WTC11 (cell line): ENCODE results near the gene G3BP2. TPM values are rescaled to one million over a fixed set of nuclear protein-coding genes. Genes with fewer than 3 reads are reported as not detected.

Source experiments
- ARID4B ChIP-seq: sonication (generic); formaldehyde crosslinking; IDR thresholded peaks from 2 replicates; pipeline ENCODE4 v1.8.0; 2023; ENCODE audit warnings: missing genetic modification reagents, mild to moderate bottlenecking, borderline replicate concordance
- ATF2 ChIP-seq: sonication (generic); formaldehyde crosslinking; IDR thresholded peaks from 2 replicates; pipeline ENCODE4 v1.8.1; 2022; ENCODE audit warnings: low read depth, missing genetic modification reagents, borderline replicate concordance
- CREM ChIP-seq: sonication (generic); formaldehyde crosslinking; IDR thresholded peaks from 2 replicates; pipeline ENCODE4 v1.8.1; 2022; ENCODE audit warnings: mild to moderate bottlenecking, missing genetic modification reagents, moderate library complexity
- E2F1 ChIP-seq: sonication (generic); formaldehyde crosslinking; IDR thresholded peaks from 2 replicates; pipeline ENCODE4 v1.8.0; 2022; ENCODE audit warnings: mild to moderate bottlenecking, missing genetic modification reagents
- ETV6 ChIP-seq: sonication (generic); formaldehyde crosslinking; IDR thresholded peaks from 2 replicates; pipeline ENCODE4 v1.8.1; 2022; ENCODE audit warnings: mild to moderate bottlenecking, missing genetic modification reagents
- GABPB1 ChIP-seq: sonication (generic); formaldehyde crosslinking; IDR thresholded peaks from 2 replicates; pipeline ENCODE4 v1.8.1; 2023; ENCODE audit warnings: mild to moderate bottlenecking, missing genetic modification reagents
- HMGA2 ChIP-seq: fragments of 250-450 bp; sonication (Bioruptor Pico); IDR thresholded peaks from 2 replicates; pipeline ENCODE4 v1.4.0; 2021; ENCODE audit warnings: mild to moderate bottlenecking, moderate library complexity
- MYBL2 ChIP-seq: sonication (generic); formaldehyde crosslinking; IDR thresholded peaks from 2 replicates; pipeline ENCODE4 v1.8.1; 2023; ENCODE audit warnings: mild to moderate bottlenecking, moderate library complexity, missing genetic modification reagents
- NFYB ChIP-seq: sonication (generic); formaldehyde crosslinking; conservative IDR thresholded peaks from 2 replicates; pipeline ENCODE4 v1.8.0; 2022; ENCODE audit warnings: low read depth, missing genetic modification reagents
- OVOL2 ChIP-seq: fragments of 250-450 bp; sonication (Bioruptor Pico); IDR thresholded peaks from 2 replicates; pipeline ENCODE4 v1.9.0; 2021; ENCODE audit warnings: mild to moderate bottlenecking, borderline replicate concordance
- SP1 ChIP-seq: sonication (generic); formaldehyde crosslinking; conservative IDR thresholded peaks from 2 replicates; pipeline ENCODE4 v1.8.1; 2022; ENCODE audit warnings: missing genetic modification reagents
- STAT6 ChIP-seq: sonication (generic); formaldehyde crosslinking; conservative IDR thresholded peaks from 2 replicates; pipeline ENCODE4 v1.8.1; 2023; ENCODE audit warnings: mild to moderate bottlenecking, low read depth, missing genetic modification reagents, moderate library complexity
- ZBTB21 ChIP-seq: sonication (generic); formaldehyde crosslinking; IDR thresholded peaks from 2 replicates; pipeline ENCODE4 v1.8.1; 2023; ENCODE audit warnings: mild to moderate bottlenecking, missing genetic modification reagents, borderline replicate concordance
- ZBTB43 ChIP-seq: sonication (generic); formaldehyde crosslinking; IDR thresholded peaks from 2 replicates; pipeline ENCODE4 v1.8.1; 2023; ENCODE audit warnings: mild to moderate bottlenecking, missing genetic modification reagents
- total RNA-seq: library from RNA; stranded (reverse); gene quantifications from 3 replicates; pipeline ENCODE4 v1.2.3, GENCODE V29; 2021
- TF ChIP-seq, protein P1 (sequence below): sonication (generic); formaldehyde crosslinking; IDR thresholded peaks from 2 replicates; pipeline ENCODE4 v1.8.1; 2023; ENCODE audit warnings: mild to moderate bottlenecking, moderate library complexity, missing genetic modification reagents
- TF ChIP-seq, protein P2 (sequence below): sonication (generic); formaldehyde crosslinking; IDR thresholded peaks from 2 replicates; pipeline ENCODE4 v1.8.1; 2023; ENCODE audit warnings: mild to moderate bottlenecking, missing genetic modification reagents, borderline replicate concordance

G3BP2 gene
- total RNA-seq, 1 experiment from 2014 or later = 284 TPM

DNA sequence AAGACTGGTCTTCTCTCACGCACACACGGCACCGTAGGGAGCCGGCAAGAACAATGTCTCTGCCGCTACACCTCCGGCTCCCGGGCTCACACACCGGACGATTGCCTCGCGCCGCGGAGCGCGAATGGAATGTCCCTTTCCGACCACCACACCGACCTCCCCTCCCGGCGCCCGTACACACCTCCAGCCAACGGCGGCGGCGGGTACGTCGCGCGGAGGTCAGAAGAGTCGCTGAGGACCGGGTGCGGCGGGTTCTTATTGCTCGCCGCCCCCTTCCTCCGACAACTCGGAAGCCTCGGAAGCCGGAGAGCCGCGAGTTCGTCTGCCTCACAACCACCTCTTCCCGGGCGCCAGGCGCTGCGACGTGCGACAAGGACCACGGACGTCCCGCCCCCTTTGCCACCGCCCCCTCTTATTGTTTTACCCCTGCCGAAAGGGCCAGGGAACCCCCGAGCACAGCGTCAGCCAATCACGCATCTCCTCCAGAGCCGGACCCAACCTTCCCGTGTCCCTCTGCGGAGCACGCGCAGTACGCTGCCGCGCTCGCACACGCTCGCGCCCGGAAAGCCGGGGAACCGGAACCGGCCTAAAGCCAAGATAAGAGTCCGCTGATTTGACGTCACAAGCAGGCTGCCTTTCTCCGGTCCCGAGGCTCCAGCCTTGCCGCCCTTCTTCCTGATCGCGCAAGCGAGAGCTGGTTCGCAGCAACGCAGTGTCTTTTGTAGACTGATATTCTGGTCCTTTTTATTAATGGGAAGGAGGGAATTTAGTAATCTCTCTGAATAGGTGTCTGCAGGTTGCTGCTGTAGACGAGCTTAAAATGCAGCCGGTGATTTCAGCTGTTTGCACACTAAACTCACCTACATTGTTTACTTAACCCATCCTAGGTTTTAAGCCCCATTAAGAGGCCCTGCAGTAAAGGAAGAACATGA, at the start of gene G3BP2 (continued):
- TF ChIP-seq ARID4B (CRISPR knock-in tag) = peak; percentile 36; the same call in 1 of the 2 replicates
- TF ChIP-seq SP1 (CRISPR knock-in tag) = peak; percentile 86
- TF ChIP-seq GABPB1 (CRISPR knock-in tag) = peak; percentile 30; the same call in 1 of the 2 replicates
- peak; percentile 82; the same call in 1 of the 2 replicates for TF ChIP-seq MYBL2
- 0 out of 2 replicates have a peak, but pooled peaks have one; percentile 46 for TF ChIP-seq E2F1
- TF ChIP-seq ATF2 (CRISPR knock-in tag) = no peak
- TF ChIP-seq, protein P1, sequence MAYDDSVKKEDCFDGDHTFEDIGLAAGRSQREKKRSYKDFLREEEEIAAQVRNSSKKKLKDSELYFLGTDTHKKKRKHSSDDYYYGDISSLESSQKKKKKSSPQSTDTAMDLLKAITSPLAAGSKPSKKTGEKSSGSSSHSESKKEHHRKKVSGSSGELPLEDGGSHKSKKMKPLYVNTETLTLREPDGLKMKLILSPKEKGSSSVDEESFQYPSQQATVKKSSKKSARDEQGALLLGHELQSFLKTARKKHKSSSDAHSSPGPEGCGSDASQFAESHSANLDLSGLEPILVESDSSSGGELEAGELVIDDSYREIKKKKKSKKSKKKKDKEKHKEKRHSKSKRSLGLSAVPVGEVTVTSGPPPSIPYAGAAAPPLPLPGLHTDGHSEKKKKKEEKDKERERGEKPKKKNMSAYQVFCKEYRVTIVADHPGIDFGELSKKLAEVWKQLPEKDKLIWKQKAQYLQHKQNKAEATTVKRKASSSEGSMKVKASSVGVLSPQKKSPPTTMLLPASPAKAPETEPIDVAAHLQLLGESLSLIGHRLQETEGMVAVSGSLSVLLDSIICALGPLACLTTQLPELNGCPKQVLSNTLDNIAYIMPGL = peak; percentile 36
- peak; percentile 88; the same call in 1 of the 2 replicates for TF ChIP-seq CREM (CRISPR knock-in tag)
- TF ChIP-seq NFYB = peak; percentile 62
- TF ChIP-seq ZBTB21 = peak; percentile 95
- TF ChIP-seq, protein P2, sequence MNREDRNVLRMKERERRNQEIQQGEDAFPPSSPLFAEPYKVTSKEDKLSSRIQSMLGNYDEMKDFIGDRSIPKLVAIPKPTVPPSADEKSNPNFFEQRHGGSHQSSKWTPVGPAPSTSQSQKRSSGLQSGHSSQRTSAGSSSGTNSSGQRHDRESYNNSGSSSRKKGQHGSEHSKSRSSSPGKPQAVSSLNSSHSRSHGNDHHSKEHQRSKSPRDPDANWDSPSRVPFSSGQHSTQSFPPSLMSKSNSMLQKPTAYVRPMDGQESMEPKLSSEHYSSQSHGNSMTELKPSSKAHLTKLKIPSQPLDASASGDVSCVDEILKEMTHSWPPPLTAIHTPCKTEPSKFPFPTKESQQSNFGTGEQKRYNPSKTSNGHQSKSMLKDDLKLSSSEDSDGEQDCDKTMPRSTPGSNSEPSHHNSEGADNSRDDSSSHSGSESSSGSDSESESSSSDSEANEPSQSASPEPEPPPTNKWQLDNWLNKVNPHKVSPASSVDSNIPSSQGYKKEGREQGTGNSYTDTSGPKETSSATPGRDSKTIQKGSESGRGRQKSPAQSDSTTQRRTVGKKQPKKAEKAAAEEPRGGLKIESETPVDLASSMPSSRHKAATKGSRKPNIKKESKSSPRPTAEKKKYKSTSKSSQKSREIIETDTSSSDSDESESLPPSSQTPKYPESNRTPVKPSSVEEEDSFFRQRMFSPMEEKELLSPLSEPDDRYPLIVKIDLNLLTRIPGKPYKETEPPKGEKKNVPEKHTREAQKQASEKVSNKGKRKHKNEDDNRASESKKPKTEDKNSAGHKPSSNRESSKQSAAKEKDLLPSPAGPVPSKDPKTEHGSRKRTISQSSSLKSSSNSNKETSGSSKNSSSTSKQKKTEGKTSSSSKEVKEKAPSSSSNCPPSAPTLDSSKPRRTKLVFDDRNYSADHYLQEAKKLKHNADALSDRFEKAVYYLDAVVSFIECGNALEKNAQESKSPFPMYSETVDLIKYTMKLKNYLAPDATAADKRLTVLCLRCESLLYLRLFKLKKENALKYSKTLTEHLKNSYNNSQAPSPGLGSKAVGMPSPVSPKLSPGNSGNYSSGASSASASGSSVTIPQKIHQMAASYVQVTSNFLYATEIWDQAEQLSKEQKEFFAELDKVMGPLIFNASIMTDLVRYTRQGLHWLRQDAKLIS (CRISPR knock-in tag) = no peak
- TF ChIP-seq HMGA2 (CRISPR knock-in tag) = no peak
- no peak for TF ChIP-seq OVOL2
- TF ChIP-seq ZBTB43 (CRISPR knock-in tag) = peak; percentile 93
- peak; percentile 85 for TF ChIP-seq ETV6 (CRISPR knock-in tag)
- TF ChIP-seq STAT6 (CRISPR knock-in tag) = no peak; the same call in 1 of the 2 replicates
